ENCODE data around the gene KRTCAP2.
A peak's percentile ranks its signal among the peaks of the same experiment; 100 is the strongest.

- TF ChIP-seq CTCF (IDR thresholded peaks at IDR 0.05), result peak; percentile 100
- TF ChIP-seq ZFX (IDR thresholded peaks at IDR 0.05; ENCODE audit: borderline replicate concordance), result no peak
These were observed 20.3 kb upstream of the KRTCAP2 start for GRCh38 chr1:155193275-155193990.

All from 22Rv1 (cell line).